Skeletal muscle tissue (tissue), 5 donors: ENCODE data around the gene RNPEP. TPM values are rescaled to one million over a fixed set of nuclear protein-coding genes. Genes with fewer than 3 reads are reported as not detected.
"Not testable (repeated sequence)": the region's sequence is repeated elsewhere in the genome, so short reads cannot be mapped to it uniquely, and the experiment has no call there.

Source experiments
- H3K27ac ChIP-seq: one replicate; pipeline ENCODE4 v1.7.0; 2013; ENCODE audit warnings: mild to moderate bottlenecking, low read depth, low read length, inconsistent platforms
- H3K27me3 ChIP-seq, 3 donors: one replicate each; pipeline ENCODE4 v1.7.0; 2013; ENCODE audit warnings: low read length in 3 of 3; ENCODE audit not compliant: control insufficient read depth in 3 of 3, insufficient read depth in 3 of 3
- H3K36me3 ChIP-seq, 3 donors: one replicate each; pipeline ENCODE4 v1.7.0; 2013; ENCODE audit warnings: low read length in 3 of 3; ENCODE audit not compliant: control insufficient read depth in 3 of 3, insufficient read depth in 3 of 3
- H3K4me1 ChIP-seq, 3 donors: one replicate each; pipeline ENCODE4 v1.7.0; 2013; ENCODE audit warnings: low read length in 3 of 3, mild to moderate bottlenecking in 3 of 3; ENCODE audit not compliant: control insufficient read depth in 3 of 3, insufficient read depth in 3 of 3
- H3K4me3 ChIP-seq, 3 donors: one replicate each; pipeline ENCODE4 v1.7.0; 2013; ENCODE audit warnings: low read length in 3 of 3
- H3K9ac ChIP-seq, 3 donors: one replicate each; pipeline ENCODE4 v1.7.0; 2013; ENCODE audit warnings: low read length in 3 of 3, mild to moderate bottlenecking in 3 of 3, moderate library complexity in 2 of 3, low read depth in 1 of 3
- H3K9me3 ChIP-seq, 3 donors: one replicate each; pipeline ENCODE4 v1.7.0; 2013; ENCODE audit warnings: low read length in 3 of 3; ENCODE audit not compliant: control insufficient read depth in 3 of 3
- small RNA-seq: library from RNA; depleted of rRNA; stranded (forward); fragments of <200 nt; gene quantifications from one replicate; pipeline ENCODE3, GENCODE V24; 2014
- total RNA-seq: library from RNA; depleted of rRNA; stranded (reverse); fragments of >200 nt; gene quantifications from one replicate; pipeline ENCODE4 v1.2.3, GENCODE V29; 2014
- donor health status: Osteomylitis.

Gene RNPEP
- total RNA-seq, 1 donor from 2014 or later = 14.6 TPM

GRCh38 chr1:202047977-202048376 is 65.5 kb downstream of the RNPEP start:
- H3K27me3 ChIP-seq = peaks cover 0 to 9% (median 0%) of the 10 kb centered on the region in 3 donors
- no peak overlapping the region for H3K27ac ChIP-seq

GRCh38 chr1:202049129-202049528 is 66.7 kb downstream of the RNPEP start:
- no peak overlapping the region for H3K27ac ChIP-seq
- H3K27me3 ChIP-seq = peaks cover 0 to 9% (median 0%) of the 10 kb centered on the region in 3 donors
- no peaks in the 10 kb centered on the region for H3K4me1 ChIP-seq
- H3K9ac ChIP-seq = no peak overlapping the region
- H3K9me3 ChIP-seq = no peaks in the 10 kb centered on the region
- no peaks in the 10 kb centered on the region for H3K36me3 ChIP-seq
- H3K4me3 ChIP-seq = no peak overlapping the region

More at GRCh38 chr1:202047977-202048376, 65.5 kb downstream of the RNPEP start:
- H3K36me3 ChIP-seq = no peaks in the 10 kb centered on the region
- H3K9me3 ChIP-seq = no peaks in the 10 kb centered on the region
- H3K9ac ChIP-seq = no peak overlapping the region
- H3K4me1 ChIP-seq = no peaks in the 10 kb centered on the region
- H3K4me3 ChIP-seq = no peak overlapping the region

- Histone ChIP-seq H3K4me1 (no peaks in the 10 kb centered on the region), H3K27ac (no peak overlapping the region), H3K36me3 (no peaks in the 10 kb centered on the region), H3K27me3 (no peaks in the 10 kb centered on the region), H3K9ac (no peak overlapping the region), H3K9me3 (no peaks in the 10 kb centered on the region), H3K4me3 (no peak overlapping the region)
These were observed 71.6 kb downstream of the RNPEP start for GRCh38 chr1:202054094-202054493.

GRCh38 chr1:202054673-202055072 is 72.2 kb downstream of the RNPEP start:
- not testable (repeated sequence) for H3K9ac ChIP-seq, H3K9me3 ChIP-seq, H3K4me1 ChIP-seq, H3K27ac ChIP-seq, H3K4me3 ChIP-seq, H3K27me3 ChIP-seq, H3K36me3 ChIP-seq

Small RNA genes within 50 kb of the gene (small RNA-seq; reads per million reads assigned to genes)
- gene AL691482.1 = not detected
- gene AL691482.2 = not detected
- not detected for gene MIR6740
- not detected for gene RF00156

Other genes starting within 250 kb of the RNPEP start
- gene IPO9, start 153.5 kb upstream of the RNPEP start, total RNA-seq = 19.3 TPM
- gene SHISA4, start 93.8 kb upstream of the RNPEP start, total RNA-seq = 50.1 TPM
- 15.1 TPM for gene LMOD1, start 36.1 kb upstream of the RNPEP start, total RNA-seq
- 25.1 TPM for gene TIMM17A, start 27.1 kb upstream of the RNPEP start, total RNA-seq
- gene ELF3, start 27.9 kb downstream of the RNPEP start, total RNA-seq = not detected
- gene GPR37L1, start 140.3 kb downstream of the RNPEP start, total RNA-seq = under 0.01 TPM
- 12.5 TPM for gene ARL8A, start 162.1 kb downstream of the RNPEP start, total RNA-seq
- gene PTPN7, start 178.0 kb downstream of the RNPEP start, total RNA-seq = 0.52 TPM
- gene LGR6, start 211.2 kb downstream of the RNPEP start, total RNA-seq = 0.52 TPM